ENCODE data around the gene CACNA2D1.

Gene CACNA2D1

DNA sequence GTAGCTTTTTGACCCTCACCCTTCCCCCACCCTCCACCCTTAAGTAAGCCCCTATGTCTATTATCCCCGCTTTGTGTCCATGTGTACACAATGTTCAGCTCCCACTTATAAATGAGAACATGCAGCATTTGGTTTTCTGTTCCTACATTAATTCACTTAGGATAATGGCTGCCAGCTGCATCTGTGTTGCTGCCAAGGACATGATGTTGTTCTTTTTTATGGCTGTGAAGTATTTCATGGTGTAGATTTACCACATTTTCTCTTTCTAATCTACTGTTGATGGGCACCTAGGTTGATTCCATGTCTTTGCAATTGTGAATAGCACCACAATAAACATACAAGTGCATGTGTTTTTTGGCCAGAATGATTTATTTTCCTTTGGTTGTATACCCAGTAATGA, 232.2 kb downstream of the CACNA2D1 start:
- DNase-seq: no peak

DNA sequence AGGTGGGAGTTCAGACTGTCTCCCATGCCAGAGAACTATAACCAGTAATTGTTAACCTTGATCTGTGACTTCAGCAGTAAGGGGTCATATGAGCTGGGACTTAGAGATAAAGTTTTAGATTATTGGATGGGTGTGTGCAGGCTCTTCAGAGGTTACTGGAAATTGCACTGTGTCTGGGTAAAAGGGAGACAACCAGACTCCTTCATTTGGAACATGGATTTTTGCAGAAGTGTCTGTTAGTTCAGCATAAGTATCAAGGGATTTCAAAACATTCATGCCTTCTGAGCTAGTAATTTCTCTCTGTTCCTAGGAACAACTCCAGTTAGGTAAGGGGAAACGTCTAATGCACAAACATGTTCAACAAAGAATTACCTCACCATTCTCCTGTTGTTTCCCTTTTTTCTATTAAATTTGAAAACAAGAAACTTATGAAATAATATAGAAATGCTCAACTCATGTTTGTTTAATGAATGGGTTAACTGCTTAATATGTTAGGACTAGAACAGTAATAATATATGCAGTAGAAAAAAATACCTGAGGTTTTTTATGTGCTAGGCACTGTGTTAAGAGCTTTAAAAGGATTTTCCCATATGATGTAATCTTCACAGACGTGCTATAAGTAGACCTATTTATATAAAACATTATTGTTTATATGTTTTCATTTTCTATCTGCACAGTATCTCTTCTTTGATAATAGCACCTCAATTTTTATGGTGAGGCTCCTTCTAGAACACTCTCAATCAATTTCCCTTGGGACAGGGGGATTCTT, 233.0 kb downstream of the CACNA2D1 start:
- DNase-seq: no peak

DNA sequence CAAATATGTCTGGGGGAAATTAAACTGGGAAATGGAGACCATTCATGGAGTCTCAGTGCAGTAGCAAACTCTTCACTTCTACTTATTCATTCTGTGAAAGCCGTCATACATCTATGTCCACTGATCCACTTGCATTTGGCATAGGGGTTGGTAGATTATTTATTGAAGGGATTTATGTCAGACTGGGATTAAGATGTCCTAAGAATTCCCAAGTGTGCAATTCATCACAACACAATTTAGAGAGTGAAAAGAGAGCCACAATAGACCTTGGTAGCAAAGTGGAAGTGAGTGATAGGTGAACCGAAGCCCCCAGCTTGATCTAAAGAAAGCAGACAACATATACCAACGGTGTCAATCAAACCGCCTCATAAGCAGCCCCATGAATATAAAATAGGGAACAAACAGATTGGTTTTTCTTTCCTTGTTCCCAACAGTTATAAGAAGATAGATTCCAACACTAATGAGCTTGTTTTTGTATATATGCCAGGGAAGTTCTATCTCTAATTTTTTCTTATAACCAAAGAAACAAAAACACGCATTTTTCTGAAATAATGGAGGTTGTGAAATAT, 234.3 kb downstream of the CACNA2D1 start:
- DNase-seq: no peak

DNA sequence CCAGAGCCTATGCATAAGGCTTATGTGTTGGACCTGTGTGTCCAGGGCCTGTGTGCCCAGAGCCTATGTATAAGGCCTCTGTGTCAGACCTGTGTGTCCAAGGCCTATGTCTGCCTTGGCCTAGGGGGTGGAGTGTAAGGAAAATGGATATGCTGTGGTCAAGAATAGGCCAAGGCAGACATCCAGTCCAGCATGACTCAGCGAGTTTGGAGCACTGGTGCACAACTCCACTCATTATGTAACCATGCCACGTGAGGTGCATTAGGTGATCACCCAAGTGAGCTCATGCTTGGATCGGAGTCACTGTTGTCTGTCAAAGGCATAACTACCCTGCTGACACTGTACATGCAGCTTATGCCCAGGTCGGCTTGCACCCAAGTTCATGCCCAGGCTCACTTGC, 238.9 kb downstream of the CACNA2D1 start:
- DNase-seq: no peak

DNA sequence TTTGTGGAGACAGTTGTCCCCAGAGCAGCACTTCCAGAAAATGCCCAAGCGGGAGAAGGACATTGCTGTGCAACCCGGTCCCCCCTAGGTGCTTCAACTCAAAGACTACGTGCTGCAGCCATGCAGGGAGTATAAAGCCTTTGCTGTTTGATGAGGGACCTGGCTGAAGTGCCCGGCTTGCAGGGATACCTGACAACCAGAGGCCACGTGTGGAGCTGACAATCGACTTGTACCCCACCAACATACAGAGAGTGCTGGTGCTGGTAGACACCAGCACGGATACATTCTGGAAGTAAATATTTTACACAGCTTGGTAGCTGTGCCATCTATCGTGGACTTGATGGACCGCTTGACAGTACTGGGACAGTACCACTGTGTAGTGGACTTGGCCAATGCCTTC, 240.6 kb downstream of the CACNA2D1 start:
- DNase-seq: no peak

DNA sequence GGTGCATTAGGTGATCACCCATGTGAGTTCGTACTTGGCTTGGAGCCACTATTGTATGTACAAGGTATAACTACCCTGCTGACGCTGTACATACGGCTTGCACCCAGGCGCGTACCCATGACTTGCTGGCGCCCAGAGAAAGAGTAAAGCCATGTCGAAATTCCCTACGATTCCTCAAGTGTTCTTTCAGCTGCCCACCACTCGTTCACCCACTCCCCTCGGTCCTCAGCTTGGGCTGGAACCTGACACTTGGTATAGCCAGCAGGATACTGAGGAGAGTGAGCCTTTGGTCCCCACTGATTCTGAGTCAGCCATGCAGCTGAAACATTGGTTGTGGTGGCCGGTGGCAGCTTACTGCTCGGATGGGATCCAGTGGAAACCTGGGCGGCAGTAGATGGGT, 241.5 kb downstream of the CACNA2D1 start:
- no peak for DNase-seq

DNA sequence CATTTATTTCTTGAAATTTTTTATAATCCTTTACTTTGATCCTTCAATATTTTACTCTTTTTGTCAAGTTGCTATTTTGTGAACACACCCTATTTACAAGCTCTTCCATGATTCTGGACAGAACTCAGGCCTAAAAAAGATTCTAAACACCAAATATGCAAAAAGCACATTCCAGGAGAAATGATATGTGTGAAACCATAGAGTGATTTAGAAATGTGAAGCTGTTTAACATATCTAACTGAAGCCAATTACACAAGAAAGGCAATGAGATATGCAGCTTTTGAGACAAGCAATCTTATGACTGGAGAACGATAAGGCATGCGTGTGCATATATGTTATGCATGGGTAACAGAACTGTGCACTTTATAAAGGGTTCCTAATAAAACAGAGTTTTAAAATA, 243.0 kb downstream of the CACNA2D1 start:
- no peak for DNase-seq

DNA sequence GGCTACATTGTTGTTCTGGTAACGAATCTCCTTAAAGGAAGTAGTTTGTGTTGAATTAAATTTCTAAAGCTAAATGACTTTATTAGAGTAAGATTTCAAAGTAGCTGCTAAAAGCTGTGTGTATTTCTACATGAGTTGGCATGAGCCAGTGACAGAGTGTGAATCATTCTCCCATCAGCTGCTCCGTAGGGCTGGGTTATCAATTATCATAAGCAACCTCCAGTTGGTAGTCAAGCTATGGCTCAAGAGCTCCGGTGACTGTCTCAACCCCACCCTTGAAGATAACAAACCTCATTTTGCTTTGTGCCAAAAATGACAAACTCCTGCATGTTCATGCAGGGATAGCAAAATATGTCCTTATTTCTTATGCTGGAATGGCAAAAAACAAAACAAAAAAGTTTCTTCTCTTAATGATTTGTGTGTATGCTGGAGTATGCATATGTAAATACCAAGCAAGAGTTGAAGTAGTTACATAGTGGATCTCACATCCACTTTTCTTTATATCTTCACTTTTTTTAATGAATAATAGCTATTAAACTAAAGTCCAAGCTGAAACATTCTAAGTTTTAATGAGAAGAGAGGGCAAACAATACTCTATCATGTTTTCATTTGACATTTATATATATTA, 249.4 kb downstream of the CACNA2D1 start:
- DNase-seq: no peak

DNA sequence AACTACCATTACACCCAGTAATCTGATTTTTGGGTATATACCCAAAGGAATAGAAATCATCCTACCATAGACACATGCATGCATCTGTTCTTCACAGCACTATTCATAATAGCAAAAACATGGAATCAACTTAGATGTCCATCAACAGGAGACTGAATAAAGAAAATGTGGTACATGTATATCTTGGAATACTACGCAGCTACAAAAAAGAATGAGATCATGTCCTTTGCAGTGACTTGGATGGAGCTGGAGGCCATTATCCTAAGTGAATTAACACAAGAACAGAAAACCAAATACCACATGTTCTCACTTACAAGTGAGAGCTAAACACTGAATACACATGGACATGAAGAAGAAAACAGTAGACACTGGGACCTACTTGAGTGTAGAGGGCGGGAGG, 254.9 kb downstream of the CACNA2D1 start:
- no peak for DNase-seq

DNA sequence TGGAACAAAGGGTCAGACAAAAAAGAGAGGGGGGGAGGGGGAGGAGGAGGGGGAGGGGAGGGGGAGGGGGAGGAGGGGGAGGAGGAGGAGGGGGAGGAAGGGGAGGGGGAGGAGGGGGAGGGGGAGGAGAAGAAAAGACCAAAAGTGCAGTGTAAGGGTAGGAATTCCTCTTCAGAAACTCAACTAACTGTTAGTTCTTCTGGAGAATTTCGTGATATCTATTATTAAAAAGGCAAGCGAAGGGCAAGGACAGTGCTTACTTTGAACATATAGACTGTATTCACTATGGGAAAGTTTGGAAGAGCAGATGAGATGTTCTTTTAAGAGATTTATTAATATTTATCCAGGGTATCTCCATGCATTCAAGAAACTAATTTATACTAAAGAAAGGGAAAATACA, 258.1 kb downstream of the CACNA2D1 start:
- DNase-seq: no peak

DNA sequence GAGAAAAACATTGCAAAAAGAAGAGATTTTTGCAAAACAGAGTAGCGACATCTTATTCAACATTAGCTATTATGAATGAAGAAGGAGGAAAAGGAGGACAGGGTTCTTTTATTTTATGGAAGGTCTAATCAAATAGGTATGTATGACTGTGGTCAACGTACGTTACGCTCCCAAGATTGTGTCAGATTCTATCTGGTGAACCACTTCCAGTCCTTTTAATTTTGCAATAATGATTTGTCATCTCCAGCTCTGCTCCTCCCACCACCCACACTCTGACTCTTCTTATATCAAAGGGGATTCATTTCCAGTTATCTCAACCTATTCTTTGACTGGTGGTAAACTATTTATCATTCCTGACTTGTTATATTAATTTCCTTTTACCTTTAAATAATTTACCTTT, 259.9 kb downstream of the CACNA2D1 start:
- no peak for DNase-seq

DNA sequence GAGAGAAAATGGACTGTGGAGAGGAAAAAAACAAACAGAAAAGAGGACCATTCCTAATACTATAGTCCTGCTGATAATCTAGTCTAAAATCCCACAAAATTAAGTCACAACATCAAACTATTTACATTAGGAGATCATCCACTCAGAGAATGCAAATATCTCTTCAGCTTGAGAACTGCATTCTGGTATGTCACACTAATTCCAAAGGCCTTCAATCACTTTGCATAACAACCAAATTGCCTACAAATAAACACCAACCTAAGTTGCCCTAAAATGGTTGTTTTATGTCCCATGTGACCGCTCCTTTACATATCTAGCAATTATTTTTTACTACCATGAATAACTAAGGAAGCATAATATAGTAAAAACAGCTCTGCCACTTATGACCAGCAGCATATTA, 264.3 kb downstream of the CACNA2D1 start:
- no peak for DNase-seq

DNA sequence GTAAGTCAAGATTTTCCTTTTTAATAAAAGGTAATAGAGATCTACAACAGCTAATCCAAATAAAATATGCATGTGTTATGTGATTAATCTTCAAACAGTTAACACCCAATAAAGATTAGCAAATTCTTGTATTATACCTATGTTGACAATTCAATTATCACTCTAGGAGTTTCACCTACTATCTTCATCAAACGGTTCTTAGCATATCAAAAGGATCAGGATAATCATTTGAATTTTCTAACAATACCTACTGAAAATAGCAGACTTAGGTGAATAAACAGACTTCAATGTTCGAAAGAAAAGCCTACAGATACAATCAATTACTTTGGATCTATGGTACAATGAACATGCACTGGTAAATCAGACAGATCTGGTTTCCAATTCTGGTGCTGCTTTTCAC, 268.3 kb downstream of the CACNA2D1 start:
- no peak for DNase-seq

DNA sequence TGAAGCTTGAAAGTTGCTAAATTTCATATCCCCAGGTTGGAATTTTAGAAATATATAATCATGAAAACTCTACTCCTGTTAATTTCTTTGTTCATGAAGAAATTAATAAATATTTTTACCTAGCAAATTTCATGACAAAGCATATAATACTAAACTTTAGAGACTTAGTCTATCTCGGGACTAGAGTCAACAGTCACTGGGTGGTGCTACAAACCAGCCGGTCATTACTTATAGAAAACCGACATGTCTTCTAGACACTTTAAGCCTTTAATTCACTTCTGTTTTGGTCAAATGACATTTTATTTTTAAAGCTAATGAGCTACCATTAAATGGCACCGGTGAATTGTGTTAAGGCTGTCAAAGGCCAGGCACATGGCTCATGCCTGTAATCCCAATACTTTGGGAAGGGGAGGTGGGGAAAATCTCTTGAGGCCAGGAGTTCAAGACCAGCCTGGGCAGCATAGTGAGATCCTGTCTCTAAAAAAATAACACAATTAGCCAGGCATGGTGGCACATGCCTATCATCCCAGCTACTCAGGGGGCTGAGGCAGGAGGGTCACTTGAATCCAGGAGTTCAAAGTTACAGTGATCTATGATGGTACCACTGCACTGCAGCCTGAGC, 270.1 kb downstream of the CACNA2D1 start:
- DNase-seq: no peak

DNA sequence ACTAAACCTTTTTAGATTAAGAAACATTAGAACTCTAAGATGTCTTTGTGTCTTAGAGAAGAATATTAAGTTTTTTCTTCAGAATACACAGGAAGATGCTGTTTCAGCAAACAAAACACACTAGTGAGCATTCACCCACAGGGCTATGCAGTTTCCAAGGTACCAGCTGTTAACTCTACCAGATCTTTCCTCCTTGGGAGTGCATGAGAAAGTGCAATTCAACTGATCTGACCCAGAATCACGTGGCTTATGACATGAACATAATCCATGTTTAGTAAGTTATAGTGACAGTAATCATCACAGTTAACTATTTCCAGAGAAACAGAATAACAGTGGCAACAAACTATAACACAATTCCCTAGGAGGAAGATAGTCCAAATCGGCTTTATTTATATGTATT, 270.7 kb downstream of the CACNA2D1 start:
- no peak for DNase-seq

DNA sequence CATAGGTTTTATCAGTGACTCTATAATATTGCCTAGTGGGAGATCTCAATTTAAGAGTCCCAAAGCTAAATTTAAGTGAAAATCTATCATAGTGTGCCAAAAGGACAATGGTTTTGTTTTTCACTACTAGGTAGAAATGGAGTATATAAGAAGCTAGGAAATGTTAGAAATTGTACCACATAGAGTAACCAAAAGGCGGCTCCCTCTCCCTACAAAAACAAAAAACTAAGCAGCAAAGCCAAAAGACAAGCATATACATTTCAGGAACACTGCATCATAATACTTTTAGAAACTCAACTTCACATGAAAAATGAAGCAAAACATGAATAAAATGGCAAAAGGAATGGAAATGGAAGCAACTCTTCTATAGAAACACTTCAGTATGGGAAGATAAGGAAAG, 271.6 kb downstream of the CACNA2D1 start:
- no peak for DNase-seq

DNA sequence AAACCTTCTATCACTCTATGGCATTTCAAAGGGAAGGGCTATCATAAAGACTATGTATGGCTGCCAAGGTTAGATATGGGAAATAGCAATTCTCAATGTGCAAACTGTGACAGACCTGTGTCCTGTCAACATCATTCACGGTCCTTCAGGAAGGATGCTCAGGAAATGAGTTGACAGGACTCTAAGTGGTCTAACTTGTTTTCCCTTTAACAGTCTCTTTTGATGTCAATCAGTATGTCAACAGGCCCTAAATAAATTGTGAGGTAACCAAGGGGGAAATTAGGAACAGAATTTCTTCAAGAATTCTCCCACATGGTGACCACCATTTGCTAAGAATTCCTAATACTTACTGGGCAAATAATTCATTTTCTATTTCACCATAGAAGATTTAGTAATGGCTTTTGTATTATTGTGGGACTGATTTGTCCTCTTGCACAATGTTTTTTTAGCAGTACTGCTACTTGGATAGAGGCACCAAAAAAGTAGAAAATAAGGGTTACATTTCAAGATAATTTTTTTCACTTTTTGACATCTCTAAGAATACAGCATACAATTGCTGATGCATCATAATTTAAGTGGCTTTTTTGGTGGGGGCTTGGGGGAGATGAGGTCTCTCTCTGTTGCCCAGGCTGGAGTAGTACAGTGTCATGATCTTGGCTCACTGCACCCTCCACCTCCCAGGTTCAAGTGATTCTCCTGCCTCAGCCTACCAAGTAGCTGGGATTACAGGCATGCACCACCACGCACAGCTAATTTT, 275.8 kb downstream of the CACNA2D1 start:
- DNase-seq: no peak

DNA sequence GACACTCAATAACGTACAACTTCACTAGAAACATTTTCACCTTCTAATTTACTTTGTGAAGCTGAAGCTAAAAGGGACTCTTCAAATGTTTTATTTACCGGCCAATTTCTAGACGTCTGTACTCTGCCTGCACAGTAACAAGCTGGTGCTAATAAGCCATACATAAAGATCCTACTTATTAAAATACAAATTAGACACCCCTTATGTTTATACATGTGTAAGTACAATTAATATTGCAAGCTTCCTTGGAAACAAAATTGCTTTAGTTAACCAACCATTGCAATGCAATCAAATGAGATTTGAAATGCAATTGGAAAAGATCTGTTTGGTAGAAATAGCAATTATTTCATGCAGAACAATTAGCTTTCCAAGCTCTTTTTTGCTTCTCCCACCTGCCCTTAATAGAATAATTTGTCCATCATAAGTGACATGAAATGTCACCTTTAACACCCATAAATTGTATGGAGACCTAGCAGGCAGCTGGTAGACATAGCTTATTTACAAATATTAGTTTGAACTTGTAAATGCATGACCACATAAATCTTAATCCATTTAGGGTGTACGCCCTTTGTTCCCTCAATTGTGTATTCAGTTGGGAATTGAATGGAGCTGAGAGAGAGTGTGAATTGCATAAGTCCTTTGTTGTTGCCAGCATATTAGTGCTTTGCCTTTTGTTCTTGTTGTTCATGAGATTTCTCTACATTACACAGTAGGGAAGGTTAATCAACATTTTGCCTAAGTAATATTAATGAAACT, 277.1 kb downstream of the CACNA2D1 start:
- DNase-seq: no peak

DNA sequence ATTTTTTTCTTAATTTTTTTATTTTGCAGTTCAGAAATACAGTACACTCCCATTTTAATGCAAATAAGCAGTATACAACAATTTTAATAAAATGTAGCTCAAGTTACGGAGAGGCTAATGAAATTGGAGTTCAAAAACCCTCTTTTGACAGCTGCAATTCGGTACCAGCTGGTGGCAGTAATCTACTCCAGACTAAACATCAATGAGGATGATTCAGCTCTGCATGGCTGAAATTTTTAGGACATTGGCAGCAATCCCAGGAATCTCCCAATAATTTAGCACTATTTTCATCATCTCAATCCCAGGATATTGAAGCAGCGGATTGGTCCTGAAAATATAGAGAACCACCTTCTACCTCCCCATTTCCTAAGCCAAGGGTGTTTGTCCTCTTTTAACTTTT, 278.8 kb downstream of the CACNA2D1 start:
- DNase-seq: no peak

DNA sequence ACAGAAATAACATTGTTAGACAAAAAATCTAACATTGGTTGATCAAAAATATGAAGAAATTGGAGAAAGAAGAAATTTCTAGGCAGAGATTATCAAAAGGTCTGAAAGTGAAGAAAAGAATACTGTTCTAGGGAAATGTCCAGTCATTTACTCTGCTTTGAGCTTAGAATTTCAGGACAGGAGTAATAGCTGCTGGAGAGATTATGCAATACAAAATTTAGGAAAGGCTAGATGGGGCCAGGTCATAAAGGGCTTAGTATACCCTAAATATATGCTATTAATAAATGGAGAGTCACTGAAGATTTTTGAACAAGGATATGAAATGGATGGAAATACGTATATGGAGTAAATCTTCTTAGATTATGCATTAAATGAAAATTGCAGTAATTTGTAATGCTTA, 279.2 kb downstream of the CACNA2D1 start:
- no peak for DNase-seq

DNA sequence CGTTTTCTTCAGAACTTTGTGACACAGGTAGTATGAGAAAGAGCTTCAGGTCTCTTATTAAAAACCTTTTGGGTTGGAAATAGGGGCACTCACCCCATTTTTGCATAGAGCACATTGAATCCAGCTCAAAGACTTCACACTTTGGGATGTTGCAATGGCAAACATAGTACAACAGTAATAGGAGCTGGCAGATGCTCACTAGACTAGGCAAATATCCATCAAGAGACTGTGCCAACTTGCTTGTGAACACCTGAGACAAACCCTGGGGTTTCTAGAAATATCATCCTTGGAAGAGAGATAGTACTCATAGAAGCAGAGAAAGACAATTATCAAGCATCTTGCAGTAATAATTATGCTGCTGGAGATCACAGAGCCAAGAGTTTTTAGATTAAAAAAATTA, 280.0 kb downstream of the CACNA2D1 start:
- no peak for DNase-seq

DNA sequence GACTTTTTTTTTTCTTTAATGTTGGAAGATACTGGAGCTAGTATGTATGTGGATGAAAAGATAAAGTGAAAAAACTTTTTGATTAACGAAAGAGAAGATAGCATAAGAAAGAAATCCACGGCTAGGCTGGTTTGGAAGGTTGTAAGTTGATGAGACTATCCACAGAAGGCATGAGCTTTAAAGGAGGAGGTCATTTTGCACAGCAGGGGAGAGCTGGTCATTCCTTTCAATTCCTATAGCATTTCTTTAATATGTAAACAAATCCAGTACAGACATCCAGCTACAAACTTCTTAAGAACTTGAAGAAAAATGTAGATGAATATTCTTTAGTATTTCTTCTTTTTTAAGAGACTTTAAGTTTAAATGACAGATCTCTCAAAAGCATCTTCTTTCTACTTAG, 281.3 kb downstream of the CACNA2D1 start:
- DNase-seq: no peak

DNA sequence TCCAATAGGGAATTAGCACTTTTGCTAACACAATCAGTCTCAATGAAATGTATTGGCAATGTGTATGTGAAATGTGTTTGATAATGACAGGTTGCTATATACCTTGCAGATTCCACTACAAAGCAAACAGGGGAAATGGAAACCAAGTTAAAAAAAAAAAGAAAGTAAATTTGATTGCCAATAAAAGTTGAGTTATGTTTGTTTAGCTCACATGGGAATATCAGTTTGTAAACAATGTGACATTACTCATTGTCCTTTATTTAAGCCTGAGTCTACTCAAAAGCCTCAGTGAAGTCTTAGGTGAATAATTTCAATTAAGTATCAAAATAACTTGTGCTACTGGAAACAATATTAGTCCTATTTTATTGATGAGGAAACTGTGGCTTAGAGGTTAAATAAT, 285.2 kb downstream of the CACNA2D1 start:
- no peak for DNase-seq

Measured in activated naive CD4-positive, alpha-beta T cell (primary cell).